HepG2 (cell line): Measurements from ENCODE around the gene PCCB.

Experiments used
- GABPA ChIP-seq, 2 experiments: IDR thresholded peaks; 2 replicates each; pipeline ENCODE4 v1.6.1; 2011 to 2016; ENCODE audit warnings: low read depth in 2 of 2, low read length in 1 of 2, missing biosample characterization in 1 of 2, missing genetic modification characterization in 1 of 2
- NCOA5 ChIP-seq: sonication (generic); formaldehyde crosslinking; IDR thresholded peaks from 2 replicates; pipeline ENCODE4 v1.4.0; 2020; ENCODE audit warnings: missing genetic modification reagents
- NR2F1 ChIP-seq, 2 experiments: fragments of 450-650 bp in 1 of 2; formaldehyde crosslinking in 1 of 2; IDR thresholded peaks; 2 replicates each; pipeline versions ENCODE4 v1.5.0 to v1.6.1; 2016 to 2020; ENCODE audit warnings: mild to moderate bottlenecking in 1 of 2, missing compliant biosample characterization in 1 of 2, missing genetic modification reagents in 1 of 2, moderate library complexity in 1 of 2
- POLR2A ChIP-seq, 2 experiments: IDR thresholded peaks; 2 replicates each; pipeline ENCODE4 v1.6.1; 2011; ENCODE audit warnings: low read depth in 2 of 2, low read length in 2 of 2, mild to moderate bottlenecking in 1 of 2, moderate library complexity in 1 of 2; ENCODE audit not compliant: insufficient read depth in 1 of 2
- RAD21 ChIP-seq: fragments of 450-650 bp; formaldehyde crosslinking; IDR thresholded peaks from 2 replicates; pipeline ENCODE4 v1.5.0; 2020; ENCODE audit warnings: mild to moderate bottlenecking
- YY1 ChIP-seq: IDR thresholded peaks from 2 replicates; pipeline ENCODE4 v1.6.1; 2011; ENCODE audit warnings: low read length, low read depth, moderate library complexity, mild to moderate bottlenecking; ENCODE audit not compliant: insufficient read depth, insufficient replicate concordance
- ZNF207 ChIP-seq: fragments of 450-650 bp; IDR thresholded peaks from 2 replicates; pipeline ENCODE4 v1.6.1; 2016; ENCODE audit warnings: antibody characterized with exemption, borderline replicate concordance
- ZNF557 ChIP-seq: sonication (generic); formaldehyde crosslinking; IDR thresholded peaks from 2 replicates; pipeline ENCODE4 v1.4.0; 2020; ENCODE audit warnings: missing genetic modification reagents
- ZNF839 ChIP-seq: sonication (generic); formaldehyde crosslinking; IDR thresholded peaks from 2 replicates; pipeline ENCODE4 v1.4.0; 2020; ENCODE audit warnings: missing genetic modification reagents, mild to moderate bottlenecking, borderline replicate concordance
- TF ChIP-seq, protein P1 (sequence below): sonication (generic); formaldehyde crosslinking; IDR thresholded peaks from 2 replicates; pipeline ENCODE4 v1.5.0; 2020; ENCODE audit warnings: mild to moderate bottlenecking, missing genetic modification reagents, moderate library complexity
- TF ChIP-seq, protein P2 (sequence below): IDR thresholded peaks from 2 replicates; pipeline ENCODE4 v1.6.1; 2012; ENCODE audit warnings: inconsistent platforms

DNA sequence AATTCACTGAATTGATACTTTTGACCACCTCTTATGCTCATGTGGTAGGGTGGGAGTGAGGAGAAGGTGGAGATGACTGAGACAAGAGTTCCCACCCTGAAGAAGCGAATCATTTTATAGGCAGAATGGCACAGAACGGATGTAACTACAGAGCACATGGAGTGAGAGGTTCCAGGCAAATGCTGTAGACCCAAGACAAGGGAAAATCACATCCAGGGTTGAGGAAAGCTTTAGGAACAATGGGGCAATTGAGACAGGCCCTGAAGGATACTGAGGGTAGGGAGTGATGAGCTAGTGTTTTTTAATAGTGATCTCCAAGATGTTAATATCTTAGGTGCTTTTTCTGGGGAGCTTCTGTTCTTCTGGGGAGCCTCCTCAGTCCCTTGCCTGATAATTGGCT lies 8.1 kb downstream of the PCCB start:
- TF ChIP-seq POLR2A (IDR thresholded peaks at IDR 0.05; ENCODE audit: insufficient read depth in 1 of 2, low read depth in 2 of 2, low read length in 2 of 2) (no peak), ZNF207 (no peak), GABPA (IDR thresholded peaks at IDR 0.05; ENCODE audit: low read depth, low read length) (no peak), GABPA (CRISPR knock-in tag; IDR thresholded peaks at IDR 0.05; ENCODE audit: low read depth) (no peak), ZNF839 (CRISPR knock-in tag) (no peak), ZNF557 (CRISPR knock-in tag) (no peak), YY1 (no peak), NCOA5 (no peak), NR2F1 (CRISPR knock-in tag; IDR thresholded peaks at IDR 0.05) (no peak), RAD21 (CRISPR knock-in tag) (no peak)
- TF ChIP-seq, protein P1, sequence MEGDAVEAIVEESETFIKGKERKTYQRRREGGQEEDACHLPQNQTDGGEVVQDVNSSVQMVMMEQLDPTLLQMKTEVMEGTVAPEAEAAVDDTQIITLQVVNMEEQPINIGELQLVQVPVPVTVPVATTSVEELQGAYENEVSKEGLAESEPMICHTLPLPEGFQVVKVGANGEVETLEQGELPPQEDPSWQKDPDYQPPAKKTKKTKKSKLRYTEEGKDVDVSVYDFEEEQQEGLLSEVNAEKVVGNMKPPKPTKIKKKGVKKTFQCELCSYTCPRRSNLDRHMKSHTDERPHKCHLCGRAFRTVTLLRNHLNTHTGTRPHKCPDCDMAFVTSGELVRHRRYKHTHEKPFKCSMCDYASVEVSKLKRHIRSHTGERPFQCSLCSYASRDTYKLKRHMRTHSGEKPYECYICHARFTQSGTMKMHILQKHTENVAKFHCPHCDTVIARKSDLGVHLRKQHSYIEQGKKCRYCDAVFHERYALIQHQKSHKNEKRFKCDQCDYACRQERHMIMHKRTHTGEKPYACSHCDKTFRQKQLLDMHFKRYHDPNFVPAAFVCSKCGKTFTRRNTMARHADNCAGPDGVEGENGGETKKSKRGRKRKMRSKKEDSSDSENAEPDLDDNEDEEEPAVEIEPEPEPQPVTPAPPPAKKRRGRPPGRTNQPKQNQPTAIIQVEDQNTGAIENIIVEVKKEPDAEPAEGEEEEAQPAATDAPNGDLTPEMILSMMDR (CRISPR knock-in tag), result no peak
- TF ChIP-seq, protein P2, sequence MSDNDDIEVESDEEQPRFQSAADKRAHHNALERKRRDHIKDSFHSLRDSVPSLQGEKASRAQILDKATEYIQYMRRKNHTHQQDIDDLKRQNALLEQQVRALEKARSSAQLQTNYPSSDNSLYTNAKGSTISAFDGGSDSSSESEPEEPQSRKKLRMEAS, result no peak
